ENCODE data around the gene CLTC. TPM values are rescaled to one million over a fixed set of nuclear protein-coding genes. Genes with fewer than 3 reads are reported as not detected.
"Not testable (repeated sequence)": the region's sequence is repeated elsewhere in the genome, so short reads cannot be mapped to it uniquely, and the experiment has no call there.

The CLTC gene
- 273 TPM for total RNA-seq (ENCODE audit: unreplicated experiment)
- long read RNA-seq, partial matches to known transcripts: 9 of 10 reads
- long read RNA-seq, other reads (novel, unspliced or antisense): 1 of 10 reads

GRCh38 chr17:59619298-59620063 is at the start of gene CLTC:
Gene CLTC (plus strand): TSS chr17:59619895. CDS start chr17:59620132, 237 bp downstream.
- Mint-ChIP-seq H3K4me1 (ENCODE audit: unreplicated experiment) (peaks cover 31% of the 10 kb centered on the region), H3K9me3 (ENCODE audit: unreplicated experiment) (no peaks in the 10 kb centered on the region), H3K36me3 (ENCODE audit: low read depth, unreplicated experiment) (peaks cover 7% of the 10 kb centered on the region), H3K27me3 (ENCODE audit: unreplicated experiment) (peaks cover 11% of the 10 kb centered on the region), H3K4me3 (ENCODE audit: unreplicated experiment) (peak within 1 kb of the TSS; percentile 99), H3K27ac (ENCODE audit: unreplicated experiment) (peak within 1 kb of the TSS; percentile 99)
- peak; percentile 89 for DNase-seq (ENCODE audit: low spot score)
- TF ChIP-seq CTCF (IDR thresholded peaks at IDR 0.05; ENCODE audit: unreplicated experiment): no peak

- Mint-ChIP-seq H3K36me3 (ENCODE audit: low read depth, unreplicated experiment) (peaks cover 3% of the 10 kb centered on the region), H3K27ac (ENCODE audit: unreplicated experiment) (no peak overlapping the region), H3K4me1 (ENCODE audit: unreplicated experiment) (no peaks in the 10 kb centered on the region), H3K27me3 (ENCODE audit: unreplicated experiment) (no peaks in the 10 kb centered on the region), H3K4me3 (ENCODE audit: unreplicated experiment) (no peak overlapping the region), H3K9me3 (ENCODE audit: unreplicated experiment) (no peaks in the 10 kb centered on the region)
- no peak for DNase-seq (ENCODE audit: low spot score)
- TF ChIP-seq CTCF (IDR thresholded peaks at IDR 0.05; ENCODE audit: unreplicated experiment): no peak
Observed at GRCh38 chr17:59572301-59572924, 47.3 kb upstream of the CLTC start.

GRCh38 chr17:59584168-59584567 is 35.5 kb upstream of the CLTC start:
- H3K4me3 Mint-ChIP-seq (ENCODE audit: unreplicated experiment); H3K27ac Mint-ChIP-seq (ENCODE audit: unreplicated experiment); H3K4me1 Mint-ChIP-seq (ENCODE audit: unreplicated experiment); H3K36me3 Mint-ChIP-seq (ENCODE audit: low read depth, unreplicated experiment); H3K9me3 Mint-ChIP-seq (ENCODE audit: unreplicated experiment); H3K27me3 Mint-ChIP-seq (ENCODE audit: unreplicated experiment); DNase-seq (ENCODE audit: low spot score): not testable (repeated sequence)

- no peak overlapping the region for H3K4me3 Mint-ChIP-seq (ENCODE audit: unreplicated experiment)
- H3K4me1 Mint-ChIP-seq (ENCODE audit: unreplicated experiment): no peaks in the 10 kb centered on the region
- DNase-seq (ENCODE audit: low spot score): no peak
Observed at GRCh38 chr17:59600169-59600568, 19.5 kb upstream of the CLTC start.

GRCh38 chr17:59601130-59601529 is 18.6 kb upstream of the CLTC start:
- H3K27me3 Mint-ChIP-seq (ENCODE audit: unreplicated experiment): no peaks in the 10 kb centered on the region
- H3K4me1 Mint-ChIP-seq (ENCODE audit: unreplicated experiment): no peaks in the 10 kb centered on the region
- H3K4me3 Mint-ChIP-seq (ENCODE audit: unreplicated experiment): no peak overlapping the region
- TF ChIP-seq CTCF (IDR thresholded peaks at IDR 0.05; ENCODE audit: unreplicated experiment): no peak
- no peak overlapping the region for H3K27ac Mint-ChIP-seq (ENCODE audit: unreplicated experiment)
- DNase-seq (ENCODE audit: low spot score): no peak
- no peaks in the 10 kb centered on the region for H3K9me3 Mint-ChIP-seq (ENCODE audit: unreplicated experiment)
- H3K36me3 Mint-ChIP-seq (ENCODE audit: low read depth, unreplicated experiment): peaks cover 15% of the 10 kb centered on the region

More at GRCh38 chr17:59600169-59600568, 19.5 kb upstream of the CLTC start:
- no peaks in the 10 kb centered on the region for H3K9me3 Mint-ChIP-seq (ENCODE audit: unreplicated experiment)
- H3K36me3 Mint-ChIP-seq (ENCODE audit: low read depth, unreplicated experiment): peaks cover 15% of the 10 kb centered on the region
- no peaks in the 10 kb centered on the region for H3K27me3 Mint-ChIP-seq (ENCODE audit: unreplicated experiment)
- no peak overlapping the region for H3K27ac Mint-ChIP-seq (ENCODE audit: unreplicated experiment)
- TF ChIP-seq CTCF (IDR thresholded peaks at IDR 0.05; ENCODE audit: unreplicated experiment): no peak
